ENCODE measurements around the gene YPEL1. TPM values are rescaled to one million over a fixed set of nuclear protein-coding genes. Genes with fewer than 3 reads are reported as not detected.

YPEL1 gene
- total and polyA plus RNA-seq, 7 donors, result 0.72 to 21.9 (median 4.6) TPM

DNA sequence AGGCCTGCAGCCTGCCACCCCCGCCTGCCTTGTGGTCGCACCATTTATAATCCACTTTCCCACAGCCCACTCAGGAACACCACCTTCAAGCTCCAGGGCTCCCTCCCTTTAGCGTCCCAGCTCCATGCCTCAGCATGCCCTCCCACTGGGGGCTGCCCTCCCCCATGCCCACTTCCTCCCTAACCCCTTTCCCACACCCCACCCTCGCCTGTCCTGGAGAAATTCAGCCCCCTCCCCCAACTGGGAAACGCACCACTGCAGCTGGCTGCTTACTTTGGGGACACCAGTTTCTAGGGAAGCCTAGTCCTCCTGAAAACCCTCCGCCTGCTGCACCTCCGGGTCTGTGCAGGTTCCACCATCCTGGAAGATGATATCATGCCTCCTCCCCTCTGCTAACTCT, 3.4 kb upstream of the YPEL1 start:
- H3K4me3 ChIP-seq, result no peak overlapping the region
- ATAC-seq (no peak), DNase-seq (no peak)
- WGBS, 3 donors, result 53 to 54% (median 54%) methylated on average over 7 of the region's 7 CpGs
- H3K4me1 ChIP-seq, result peaks cover 11% of the 10 kb centered on the region
- no peaks in the 10 kb centered on the region for H3K36me3 ChIP-seq (ENCODE audit: insufficient read depth in 1 of 2, low read depth in 1 of 2)
- no peaks in the 10 kb centered on the region for H3K9me3 ChIP-seq
- intact Hi-C loops (cut with DNase I), result loop anchor here in 1 of 2 donors (10.0 kb wide), 2 partner anchors 46 to 126 kb away; partner anchors contain the start of gene MAPK1
- no peak for TF ChIP-seq CTCF (IDR thresholded peaks at IDR 0.05)
- no peaks in the 10 kb centered on the region for H3K27me3 ChIP-seq (ENCODE audit: insufficient read depth in 3 of 3, low read length in 2 of 3)
- H3K27ac ChIP-seq, result no peak overlapping the region

DNA sequence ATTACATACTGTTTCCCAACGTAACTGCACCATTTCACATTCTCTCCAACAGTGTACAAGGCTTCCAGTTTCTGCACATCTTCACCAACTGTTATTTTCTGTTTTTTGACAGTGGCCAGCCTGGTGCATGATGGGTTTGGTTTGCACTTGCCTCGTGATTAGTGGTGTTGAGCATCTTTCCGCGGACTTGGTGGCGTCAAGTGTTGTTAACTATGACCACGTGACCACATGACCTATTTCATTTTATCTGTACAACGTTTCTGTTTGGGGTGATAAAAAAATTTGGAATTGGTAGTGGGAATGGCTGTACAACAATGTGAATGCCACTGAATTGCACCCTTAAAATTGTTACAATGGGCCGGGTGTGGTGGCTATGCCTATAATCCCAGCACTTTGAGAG, 2.5 kb upstream of the YPEL1 start:
- Histone ChIP-seq H3K4me3 (no peak overlapping the region), H3K27ac (no peak overlapping the region), H3K9me3 (no peaks in the 10 kb centered on the region), H3K36me3 (ENCODE audit: insufficient read depth in 1 of 2, low read depth in 1 of 2) (no peaks in the 10 kb centered on the region), H3K4me1 (peaks cover 20% of the 10 kb centered on the region), H3K27me3 (ENCODE audit: insufficient read depth in 3 of 3, low read length in 2 of 3) (no peaks in the 10 kb centered on the region)
- no peak for ATAC-seq
- no peak for TF ChIP-seq CTCF (IDR thresholded peaks at IDR 0.05)
- intact Hi-C loops (cut with DNase I), result loop anchor here in 1 of 2 donors (10.0 kb wide), 2 partner anchors 47 to 127 kb away; partner anchors contain the start of gene MAPK1
- DNase-seq, result no peak
- WGBS, 3 donors, result 77 to 85% (median 79%) methylated on average over 8 of the region's 8 CpGs

GRCh38 chr22:21736948-21737347, 1.4 kb upstream of the YPEL1 start:
- ATAC-seq (no peak), DNase-seq (no peak)
- Histone ChIP-seq H3K27me3 (ENCODE audit: insufficient read depth in 3 of 3, low read length in 2 of 3) (no peaks in the 10 kb centered on the region), H3K4me1 (peaks cover 20% of the 10 kb centered on the region), H3K9me3 (no peaks in the 10 kb centered on the region), H3K36me3 (ENCODE audit: insufficient read depth in 1 of 2, low read depth in 1 of 2) (no peaks in the 10 kb centered on the region), H3K4me3 (no peak overlapping the region), H3K27ac (no peak overlapping the region)
- no peak for TF ChIP-seq CTCF (IDR thresholded peaks at IDR 0.05)
- WGBS, 3 donors, result 81 to 87% (median 87%) methylated on average over 9 of the region's 9 CpGs
- intact Hi-C loops (cut with DNase I), result loop anchor here in 1 of 2 donors (10.0 kb wide), 2 partner anchors 48 to 128 kb away; partner anchors contain the start of gene MAPK1

GRCh38 chr22:21736084-21736642, 569 bp upstream of the YPEL1 start:
- intact Hi-C loops (cut with DNase I), result loop anchor here in 1 of 2 donors (10.0 kb wide), 2 partner anchors 49 to 129 kb away; partner anchors contain the start of gene MAPK1
- peak overlapping the region; percentile 92 for H3K27ac ChIP-seq
- ATAC-seq (peak in 1 of 4 donors; percentile 25), DNase-seq (no peak)
- TF ChIP-seq CTCF (IDR thresholded peaks at IDR 0.05), result no peak
- WGBS, 3 donors, result 8 to 24% (median 8%) methylated on average over 26 to 65 of the region's 65 CpGs
- H3K36me3 ChIP-seq (ENCODE audit: insufficient read depth in 1 of 2, low read depth in 1 of 2), result peaks cover 0 to 6% of the 10 kb centered on the region in 2 donors
- H3K27me3 ChIP-seq (ENCODE audit: insufficient read depth in 3 of 3, low read length in 2 of 3), result no peaks in the 10 kb centered on the region
- peak overlapping the region; percentile 74 for H3K4me3 ChIP-seq
- no peaks in the 10 kb centered on the region for H3K9me3 ChIP-seq
- peaks cover 20% of the 10 kb centered on the region for H3K4me1 ChIP-seq

Measured in psoas muscle (tissue), 8 donors.